LNCaP clone FGC (cell line): ENCODE data around the gene ITGAD.

Source experiments
- DNase-seq: peaks from one replicate; pipeline ENCODE4 v3.0.0-alpha.2; 2011; ENCODE audit warnings: low read depth
- H3K4me3 ChIP-seq: 2 replicates; pipeline ENCODE4 v1.5.1; 2011; ENCODE audit warnings: mild to moderate bottlenecking, low read depth, low read length, control low read depth
- TF ChIP-seq, protein P1 (sequence below): IDR thresholded peaks from 2 replicates; pipeline ENCODE4 v1.5.1; 2012; ENCODE audit warnings: mild to moderate bottlenecking; ENCODE audit not compliant: control insufficient read depth, insufficient read depth; ENCODE audit errors: extremely low read depth

Gene ITGAD

GRCh38 chr16:31402687-31403086 lies 9.6 kb downstream of the ITGAD start:
- no peak overlapping the region for H3K4me3 ChIP-seq
- TF ChIP-seq, protein P1, sequence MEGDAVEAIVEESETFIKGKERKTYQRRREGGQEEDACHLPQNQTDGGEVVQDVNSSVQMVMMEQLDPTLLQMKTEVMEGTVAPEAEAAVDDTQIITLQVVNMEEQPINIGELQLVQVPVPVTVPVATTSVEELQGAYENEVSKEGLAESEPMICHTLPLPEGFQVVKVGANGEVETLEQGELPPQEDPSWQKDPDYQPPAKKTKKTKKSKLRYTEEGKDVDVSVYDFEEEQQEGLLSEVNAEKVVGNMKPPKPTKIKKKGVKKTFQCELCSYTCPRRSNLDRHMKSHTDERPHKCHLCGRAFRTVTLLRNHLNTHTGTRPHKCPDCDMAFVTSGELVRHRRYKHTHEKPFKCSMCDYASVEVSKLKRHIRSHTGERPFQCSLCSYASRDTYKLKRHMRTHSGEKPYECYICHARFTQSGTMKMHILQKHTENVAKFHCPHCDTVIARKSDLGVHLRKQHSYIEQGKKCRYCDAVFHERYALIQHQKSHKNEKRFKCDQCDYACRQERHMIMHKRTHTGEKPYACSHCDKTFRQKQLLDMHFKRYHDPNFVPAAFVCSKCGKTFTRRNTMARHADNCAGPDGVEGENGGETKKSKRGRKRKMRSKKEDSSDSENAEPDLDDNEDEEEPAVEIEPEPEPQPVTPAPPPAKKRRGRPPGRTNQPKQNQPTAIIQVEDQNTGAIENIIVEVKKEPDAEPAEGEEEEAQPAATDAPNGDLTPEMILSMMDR = no peak
- no peak for DNase-seq

GRCh38 chr16:31403590-31404352 lies 10.6 kb downstream of the ITGAD start:
- H3K4me3 ChIP-seq = peak overlapping the region; percentile 77
- DNase-seq = no peak
- TF ChIP-seq, protein P1 = no peak

GRCh38 chr16:31404353-31405064 lies 11.4 kb downstream of the ITGAD start:
- DNase-seq = peak; percentile 42
- H3K4me3 ChIP-seq = peak overlapping the region; percentile 77
- TF ChIP-seq, protein P1 = no peak

DNA sequence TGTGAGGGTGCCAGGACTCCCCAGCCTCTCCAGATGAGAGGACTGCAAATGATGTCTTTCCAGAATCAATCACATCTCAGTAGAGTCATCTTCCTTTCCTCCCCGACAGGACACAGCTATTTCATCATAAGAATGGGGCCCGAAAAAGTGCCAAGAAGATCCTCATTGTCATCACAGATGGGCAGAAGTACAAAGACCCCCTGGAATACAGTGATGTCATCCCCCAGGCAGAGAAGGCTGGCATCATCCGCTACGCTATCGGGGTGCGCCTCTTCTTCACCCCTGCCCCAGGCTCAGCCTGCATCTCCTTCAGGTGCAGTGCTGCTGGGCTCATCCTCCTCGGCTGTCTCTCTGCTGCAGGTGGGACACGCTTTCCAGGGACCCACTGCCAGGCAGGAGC lies 14.3 kb downstream of the ITGAD start:
- H3K4me3 ChIP-seq = no peak overlapping the region
- TF ChIP-seq, protein P1 = no peak
- DNase-seq = no peak

- DNase-seq = no peak
- no peak overlapping the region for H3K4me3 ChIP-seq
- TF ChIP-seq, protein P1 = no peak
Measured at GRCh38 chr16:31409433-31409832, 16.3 kb downstream of the ITGAD start.

DNA sequence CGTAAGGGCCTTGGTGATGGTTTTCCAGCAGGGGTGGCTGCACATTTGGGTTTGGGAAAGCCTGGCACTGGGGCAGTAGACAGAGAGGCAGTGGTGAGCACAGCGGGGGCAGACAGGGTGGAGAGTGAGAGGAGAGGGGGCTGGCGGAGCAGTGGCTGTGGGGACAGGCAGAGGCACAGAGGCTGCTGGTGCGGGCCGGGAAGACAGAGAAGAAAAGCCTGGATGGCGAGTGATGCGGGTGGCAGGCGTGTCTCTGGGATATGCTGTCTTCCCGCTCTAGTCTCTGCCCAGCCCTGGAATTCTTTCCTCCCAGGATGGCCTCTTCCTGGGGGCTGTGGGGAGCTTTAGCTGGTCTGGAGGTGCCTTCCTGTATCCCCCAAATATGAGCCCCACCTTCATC lies 16.9 kb downstream of the ITGAD start:
- no peak for DNase-seq
- TF ChIP-seq, protein P1 = no peak
- H3K4me3 ChIP-seq = no peak overlapping the region
